Keratinocyte (primary cell): ENCODE data around the gene TMEM233. TPM values are rescaled to one million over a fixed set of nuclear protein-coding genes. Genes with fewer than 3 reads are reported as not detected.

ENCODE experiments used
- DNase-seq: peaks from one replicate; pipeline ENCODE4 v3.0.0-alpha.2; 2011; ENCODE audit warnings: low read depth, missing footprints, low spot score
- FAIRE-seq: peaks from 2 replicates; lab custom pipeline; 2011; peaks lifted over from hg19 to GRCh38; lab: Jason Lieb, UNC
- H2AFZ ChIP-seq: 2 replicates; pipeline ENCODE4 v1.6.0; 2012; ENCODE audit warnings: low read length, control low read depth, inconsistent platforms; ENCODE audit not compliant: control insufficient read depth
- H3K27ac ChIP-seq: 2 replicates; pipeline ENCODE4 v1.5.1; 2011; ENCODE audit warnings: low read length; ENCODE audit not compliant: control insufficient read depth, insufficient read depth
- H3K27me3 ChIP-seq: 3 replicates; pipeline ENCODE4 v1.6.0; 2011; ENCODE audit warnings: low read length; ENCODE audit not compliant: control insufficient read depth, insufficient read depth; ENCODE audit errors: extremely low read depth
- H3K36me3 ChIP-seq, 2 experiments: 2 replicates in 1 of 2; 3 replicates in 1 of 2; pipeline ENCODE4 v1.5.1; 2011; ENCODE audit warnings: low read length in 2 of 2, mild to moderate bottlenecking in 1 of 2; ENCODE audit not compliant: control insufficient read depth in 2 of 2, insufficient read depth in 2 of 2; ENCODE audit errors: extremely low read depth in 1 of 2
- H3K4me1 ChIP-seq: 3 replicates; pipeline ENCODE4 v1.5.1; 2011; ENCODE audit warnings: low read length; ENCODE audit not compliant: control insufficient read depth, insufficient read depth; ENCODE audit errors: extremely low read depth
- H3K4me2 ChIP-seq: 3 replicates; pipeline ENCODE4 v1.6.0; 2011; ENCODE audit warnings: low read depth, low read length; ENCODE audit not compliant: control insufficient read depth, insufficient read depth; ENCODE audit errors: extremely low read depth
- H3K4me3 ChIP-seq, 3 experiments: fragments of 200-600 bp in 1 of 3; sonication (generic) in 1 of 3; 2 replicates in 2 of 3; 3 replicates in 1 of 3; pipeline ENCODE4 v1.5.1; 2011 to 2016; ENCODE audit warnings: low read length in 3 of 3, mild to moderate bottlenecking in 3 of 3, control low read depth in 2 of 3, inconsistent platforms in 1 of 3, low read depth in 1 of 3, mixed read lengths in 1 of 3, mixed run types in 1 of 3, moderate library complexity in 1 of 3; ENCODE audit not compliant: control insufficient read depth in 2 of 3, insufficient read depth in 2 of 3; ENCODE audit errors: extremely low read depth in 1 of 3
- H3K79me2 ChIP-seq: 2 replicates; pipeline ENCODE4 v1.6.0; 2012; ENCODE audit warnings: low read length; ENCODE audit not compliant: control insufficient read depth, insufficient read depth
- H3K9ac ChIP-seq: 3 replicates; pipeline ENCODE4 v1.6.0; 2011; ENCODE audit warnings: low read length; ENCODE audit not compliant: control insufficient read depth, insufficient read depth; ENCODE audit errors: extremely low read depth
- H3K9me1 ChIP-seq: 3 replicates; pipeline ENCODE4 v1.6.0; 2011; ENCODE audit warnings: low read length; ENCODE audit not compliant: control insufficient read depth, insufficient read depth; ENCODE audit errors: extremely low read depth
- H3K9me3 ChIP-seq: 2 replicates; pipeline ENCODE4 v1.5.1; 2012; ENCODE audit warnings: low read depth, low read length; ENCODE audit not compliant: control insufficient read depth
- H4K20me1 ChIP-seq: 3 replicates; pipeline ENCODE4 v1.6.0; 2011; ENCODE audit warnings: low read length; ENCODE audit not compliant: control insufficient read depth, insufficient read depth; ENCODE audit errors: extremely low read depth
- CTCF ChIP-seq, 3 experiments: IDR thresholded peaks in 1 of 3; conservative IDR thresholded peaks in 1 of 3; optimal IDR thresholded peaks in 1 of 3; 2 replicates in 2 of 3; 3 replicates in 1 of 3; pipeline versions ENCODE3 to v1.5.1; 2011; ENCODE audit warnings: low read length in 3 of 3, mild to moderate bottlenecking in 3 of 3, moderate library complexity in 2 of 3, control low read depth in 1 of 3, inconsistent platforms in 1 of 3; ENCODE audit not compliant: insufficient read depth in 2 of 3; ENCODE audit errors: extremely low read depth in 1 of 3
- EZH2 ChIP-seq: IDR thresholded peaks from one replicate; pipeline ENCODE4 v1.6.1; 2012; ENCODE audit warnings: inconsistent platforms, mild to moderate bottlenecking, low read length, moderate library complexity
- dilution Hi-C: fragments of 300-500 bp; cut with MboI; formaldehyde crosslinking; loops from one replicate; pipeline ENCODE4 v1.7.0; 2020; ENCODE audit warnings: low sequenced_read_pairs; ENCODE audit not compliant: extremely low pct_ligation_motif_present
- polyA plus RNA-seq, 5 experiments: library from polyadenylated mRNA; depleted of rRNA in 3 of 5; stranded (reverse) in 3 of 5; stranded (forward) in 1 of 5; unstranded in 1 of 5; fragments of >200 nt; gene quantifications; 1 replicate in 1 of 5; 2 replicates in 3 of 5; 3 replicates in 1 of 5; pipeline versions ENCODE4 v1.2.1 to v1.2.3, GENCODE V29; 2011 to 2012; ENCODE audit warnings: missing spikeins in 2 of 5, low read depth in 1 of 5, low replicate concordance in 1 of 5

Gene TMEM233
- polyA plus RNA-seq, 1 donor (not counting 4 experiments of a cell fraction or from before 2014, with no cell fraction given) = not detected

DNA sequence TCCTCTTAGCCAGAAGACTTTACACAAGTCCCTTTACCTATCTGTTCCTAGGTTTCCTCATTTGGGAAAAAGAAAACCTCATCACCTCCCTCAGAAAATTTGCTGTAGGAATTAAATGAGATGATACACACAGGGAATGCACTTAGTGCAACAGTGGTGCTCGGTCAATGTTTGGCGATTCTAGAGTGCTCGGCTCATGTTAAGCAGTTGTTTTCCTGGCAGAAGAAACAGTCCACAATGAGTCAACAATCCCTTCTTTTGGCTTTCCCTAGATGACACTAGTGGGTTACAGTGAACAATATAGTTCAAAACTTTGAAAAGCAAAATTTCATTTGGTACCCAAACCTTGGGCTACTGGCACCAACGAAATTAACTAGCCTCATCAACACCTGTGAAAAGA lies 3.9 kb upstream of the TMEM233 start:
- no peaks in the 10 kb centered on the region for H4K20me1 ChIP-seq
- no peaks in the 10 kb centered on the region for H3K79me2 ChIP-seq
- no peak for FAIRE-seq
- no peak for DNase-seq
- no peak for TF ChIP-seq CTCF (optimal IDR thresholded peaks at IDR 0.05 in 1 of 3, IDR thresholded peaks at IDR 0.05 in 1 of 3, conservative IDR thresholded peaks at IDR 0.05 in 1 of 3; ENCODE audit: extremely low read depth in 1 of 3, insufficient read depth in 2 of 3, low read length in 3 of 3)
- no peak for TF ChIP-seq EZH2
- peaks cover 19% of the 10 kb centered on the region for H3K27me3 ChIP-seq
- H3K36me3 ChIP-seq = no peaks in the 10 kb centered on the region
- no peaks in the 10 kb centered on the region for H3K9me1 ChIP-seq
- no peak overlapping the region for H3K9ac ChIP-seq
- H3K4me2 ChIP-seq = no peak overlapping the region
- H3K27ac ChIP-seq = no peak overlapping the region
- no peaks in the 10 kb centered on the region for H3K4me1 ChIP-seq
- no peak overlapping the region for H2AFZ ChIP-seq
- dilution Hi-C loops = no loop called here
- H3K9me3 ChIP-seq = no peaks in the 10 kb centered on the region
- no peak overlapping the region for H3K4me3 ChIP-seq

DNA sequence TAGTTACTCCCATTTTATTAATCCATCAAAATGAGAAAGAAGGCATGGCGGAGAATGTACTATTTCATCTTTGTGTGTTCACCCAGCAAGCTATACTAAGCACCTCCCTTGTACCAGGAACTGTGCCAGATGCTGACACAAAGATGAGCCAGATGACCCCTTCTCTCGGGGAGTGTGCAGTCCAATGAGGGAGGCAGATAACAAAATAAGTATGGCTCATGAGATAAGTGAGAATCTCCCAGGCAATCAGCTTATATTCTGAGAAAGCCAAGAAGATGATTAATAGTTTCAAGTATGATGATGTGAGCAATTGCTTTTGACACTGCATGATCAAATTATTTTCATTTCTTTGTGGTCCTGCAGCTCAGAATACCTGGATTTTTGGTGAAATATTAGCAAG lies 1.3 kb upstream of the TMEM233 start:
- Histone ChIP-seq H3K27ac (no peak overlapping the region), H3K79me2 (no peaks in the 10 kb centered on the region), H3K36me3 (no peaks in the 10 kb centered on the region), H3K4me3 (no peak overlapping the region), H3K9me1 (no peaks in the 10 kb centered on the region), H2AFZ (no peak overlapping the region), H4K20me1 (no peaks in the 10 kb centered on the region), H3K4me1 (no peaks in the 10 kb centered on the region), H3K9me3 (no peaks in the 10 kb centered on the region), H3K9ac (no peak overlapping the region), H3K27me3 (peaks cover 34% of the 10 kb centered on the region), H3K4me2 (no peak overlapping the region)
- no peak for DNase-seq
- no peak for FAIRE-seq
- dilution Hi-C loops = no loop called here
- no peak for TF ChIP-seq EZH2
- TF ChIP-seq CTCF (optimal IDR thresholded peaks at IDR 0.05 in 1 of 3, IDR thresholded peaks at IDR 0.05 in 1 of 3, conservative IDR thresholded peaks at IDR 0.05 in 1 of 3; ENCODE audit: extremely low read depth in 1 of 3, insufficient read depth in 2 of 3, low read length in 3 of 3) = no peak
